OCI-LY3 (cell line): ENCODE results near the gene NFKB2.

Source experiments
- H2AFZ ChIP-seq: fragments of 200-600, 300-600 bp; shearing (Covaris generic); 2 replicates; pipeline ENCODE4 v1.6.0; 2014; ENCODE audit warnings: antibody characterized with exemption, low read depth, low read length
- H3K27ac ChIP-seq: fragments of 200-600, 300-600 bp; sonication (generic); 2 replicates; pipeline ENCODE4 v1.5.1; 2014; ENCODE audit warnings: mild to moderate bottlenecking, low read length, moderate library complexity, mixed read lengths
- H3K27me3 ChIP-seq: fragments of 200-600, 300-600 bp; sonication (generic); 2 replicates; pipeline ENCODE4 v1.6.1; 2014; ENCODE audit warnings: low read depth, low read length, mixed read lengths
- H3K36me3 ChIP-seq: fragments of 200-600, 300-600 bp; sonication (generic); replicated peaks from 2 replicates; pipeline ENCODE3; 2014; ENCODE audit warnings: low read depth, low read length, mixed read lengths
- H3K4me1 ChIP-seq: fragments of 300-600, 200-600 bp; sonication (generic); 2 replicates; pipeline ENCODE4 v1.6.1; 2014; ENCODE audit warnings: low read length, mixed read lengths
- H3K4me2 ChIP-seq: fragments of 200-600, 300-600 bp; sonication (generic); 2 replicates; pipeline ENCODE4 v1.6.1; 2014; ENCODE audit warnings: low read length, mixed read lengths
- H3K4me3 ChIP-seq: fragments of 300-600, 200-600 bp; sonication (generic); 2 replicates; pipeline ENCODE4 v1.5.1; 2014; ENCODE audit warnings: antibody characterized with exemption, mild to moderate bottlenecking, low read length, moderate library complexity
- H3K79me2 ChIP-seq: fragments of 300-600, 200-600 bp; shearing (Covaris generic); 2 replicates; pipeline ENCODE4 v1.6.1; 2014; ENCODE audit warnings: mild to moderate bottlenecking, low read length, mixed read lengths
- H3K9ac ChIP-seq: fragments of 300-600, 200-600 bp; shearing (Covaris generic); 2 replicates; pipeline ENCODE4 v1.6.0; 2014; ENCODE audit warnings: mild to moderate bottlenecking, low read length, moderate library complexity
- H3K9me3 ChIP-seq: fragments of 200-600, 300-600 bp; shearing (Covaris generic); 2 replicates; pipeline ENCODE4 v1.6.1; 2014; ENCODE audit warnings: low read length, mixed read lengths; ENCODE audit not compliant: insufficient read depth
- H4K20me1 ChIP-seq: fragments of 200-600, 300-600 bp; sonication (generic); 2 replicates; pipeline ENCODE4 v1.6.1; 2016; ENCODE audit warnings: low read length, mixed read lengths; ENCODE audit not compliant: insufficient read depth
- CTCF ChIP-seq: fragments of 200-600, 300-600 bp; sonication (generic); IDR thresholded peaks from 2 replicates; pipeline ENCODE4 v1.5.1; 2014; ENCODE audit warnings: antibody characterized with exemption, low read length, low read depth
- EZH2phosphoT487 ChIP-seq: fragments of 200-600 bp; shearing (Covaris generic); IDR thresholded peaks from 2 replicates; pipeline ENCODE4 v1.6.1; 2018; ENCODE audit warnings: antibody characterized with exemption, mixed run types, low read depth

NFKB2 gene

GRCh38 chr10:102400598-102401341, 5.3 kb downstream of the NFKB2 start:
- Histone ChIP-seq H2AFZ (no peak overlapping the region), H3K27me3 (no peaks in the 10 kb centered on the region), H3K27ac (no peak overlapping the region), H3K79me2 (peaks cover 35% of the 10 kb centered on the region), H4K20me1 (peaks cover 13% of the 10 kb centered on the region), H3K36me3 (peaks cover 44% of the 10 kb centered on the region), H3K4me2 (no peak overlapping the region), H3K9me3 (no peaks in the 10 kb centered on the region), H3K4me3 (no peak overlapping the region), H3K4me1 (peaks cover 45% of the 10 kb centered on the region), H3K9ac (no peak overlapping the region)
- TF ChIP-seq CTCF (no peak), EZH2phosphoT487 (no peak)

- TF ChIP-seq CTCF (no peak), EZH2phosphoT487 (no peak)
- H3K4me2 ChIP-seq, result no peak overlapping the region
Measured at GRCh38 chr10:102401342-102401654, 5.8 kb downstream of the NFKB2 start.

GRCh38 chr10:102401735-102402511, 6.4 kb downstream of the NFKB2 start:
- no peak for TF ChIP-seq EZH2phosphoT487
- no peak for TF ChIP-seq CTCF
- no peak overlapping the region for H3K9ac ChIP-seq

More at GRCh38 chr10:102401342-102401654, 5.8 kb downstream of the NFKB2 start:
- H3K4me1 ChIP-seq, result peaks cover 44% of the 10 kb centered on the region
- H4K20me1 ChIP-seq, result peaks cover 13% of the 10 kb centered on the region
- H3K27me3 ChIP-seq, result no peaks in the 10 kb centered on the region
- no peak overlapping the region for H2AFZ ChIP-seq
- H3K79me2 ChIP-seq, result peaks cover 29% of the 10 kb centered on the region
- H3K9ac ChIP-seq, result no peak overlapping the region
- no peak overlapping the region for H3K4me3 ChIP-seq
- H3K27ac ChIP-seq, result no peak overlapping the region
- peaks cover 39% of the 10 kb centered on the region for H3K36me3 ChIP-seq
- H3K9me3 ChIP-seq, result no peaks in the 10 kb centered on the region

GRCh38 chr10:102402512-102402896, 7.0 kb downstream of the NFKB2 start:
- Histone ChIP-seq H3K4me2 (no peak overlapping the region), H3K27ac (no peak overlapping the region), H3K27me3 (no peaks in the 10 kb centered on the region), H3K9me3 (no peaks in the 10 kb centered on the region), H2AFZ (no peak overlapping the region), H3K4me1 (peaks cover 34% of the 10 kb centered on the region), H3K9ac (no peak overlapping the region), H3K79me2 (peaks cover 19% of the 10 kb centered on the region), H3K36me3 (peaks cover 29% of the 10 kb centered on the region), H3K4me3 (no peak overlapping the region), H4K20me1 (peaks cover 13% of the 10 kb centered on the region)
- no peak for TF ChIP-seq CTCF
- TF ChIP-seq EZH2phosphoT487, result no peak

More at GRCh38 chr10:102401735-102402511, 6.4 kb downstream of the NFKB2 start:
- H3K27ac ChIP-seq, result no peak overlapping the region
- H4K20me1 ChIP-seq, result peaks cover 13% of the 10 kb centered on the region
- no peak overlapping the region for H2AFZ ChIP-seq
- no peaks in the 10 kb centered on the region for H3K9me3 ChIP-seq
- peaks cover 23% of the 10 kb centered on the region for H3K79me2 ChIP-seq
- peaks cover 33% of the 10 kb centered on the region for H3K36me3 ChIP-seq
- peaks cover 38% of the 10 kb centered on the region for H3K4me1 ChIP-seq
- H3K4me3 ChIP-seq, result no peak overlapping the region
- no peaks in the 10 kb centered on the region for H3K27me3 ChIP-seq
- no peak overlapping the region for H3K4me2 ChIP-seq
